Left ventricle myocardium inferior (tissue), 1 donor: Measurements from ENCODE around the gene NID1. TPM values are rescaled to one million over a fixed set of nuclear protein-coding genes. Genes with fewer than 3 reads are reported as not detected.

Experiments used
- DNase-seq: peaks from one replicate; pipeline ENCODE4 v3.0.0-alpha.2; 2020
- H3K27ac ChIP-seq: fragments of 200-600 bp; replicated peaks from 2 replicates; pipeline ENCODE4 v1.8.0; 2021
- H3K27me3 ChIP-seq: fragments of 200-600 bp; 2 replicates; pipeline ENCODE4 v1.8.0; 2021; ENCODE audit warnings: low read depth
- H3K36me3 ChIP-seq: fragments of 200-600 bp; 2 replicates; pipeline ENCODE4 v1.8.0; 2021
- H3K4me1 ChIP-seq: fragments of 200-600 bp; 2 replicates; pipeline ENCODE4 v1.8.0; 2021
- H3K4me3 ChIP-seq: fragments of 200-600 bp; 2 replicates; pipeline ENCODE4 v1.8.0; 2021; ENCODE audit warnings: mild to moderate bottlenecking, moderate library complexity
- H3K9me3 ChIP-seq: fragments of 200-600 bp; replicated peaks from 2 replicates; pipeline ENCODE4 v1.8.0; 2021
- CTCF ChIP-seq: fragments of 200-600 bp; IDR thresholded peaks from 2 replicates; pipeline ENCODE4 v1.8.0; 2021; ENCODE audit warnings: antibody characterized with exemption, mild to moderate bottlenecking, borderline replicate concordance
- intact Hi-C: fragments of 100-400 bp; cut with micrococcal nuclease; formaldehyde crosslinking; loops from one replicate; pipeline ENCODE4 v1.11.0; 2022
- total RNA-seq: library from RNA; stranded (reverse); fragmentation: NEBNext Ultra II Directional; extraction: Animal tissue kit (Norgen Biotek cat#: 25700); gene quantifications from one replicate; pipeline ENCODE4 v1.2.1, GENCODE V29; 2021
- donor health status: DM: no; HTN: yes; CAD: no; lungs with severe emphysema.

Gene NID1
- total RNA-seq, 1 donor from 2014 or later = 40.4 TPM

GRCh38 chr1:235992868-235993267 lies 72.0 kb downstream of the NID1 start:
- peaks cover 10% of the 10 kb centered on the region for H3K9me3 ChIP-seq
- no peaks in the 10 kb centered on the region for H3K4me1 ChIP-seq
- intact Hi-C loops = no loop called here
- H3K4me3 ChIP-seq = no peak overlapping the region
- no peak for DNase-seq
- H3K27ac ChIP-seq = no peak overlapping the region
- no peak for TF ChIP-seq CTCF
- no peaks in the 10 kb centered on the region for H3K27me3 ChIP-seq
- peaks cover 100% of the 10 kb centered on the region for H3K36me3 ChIP-seq

DNA sequence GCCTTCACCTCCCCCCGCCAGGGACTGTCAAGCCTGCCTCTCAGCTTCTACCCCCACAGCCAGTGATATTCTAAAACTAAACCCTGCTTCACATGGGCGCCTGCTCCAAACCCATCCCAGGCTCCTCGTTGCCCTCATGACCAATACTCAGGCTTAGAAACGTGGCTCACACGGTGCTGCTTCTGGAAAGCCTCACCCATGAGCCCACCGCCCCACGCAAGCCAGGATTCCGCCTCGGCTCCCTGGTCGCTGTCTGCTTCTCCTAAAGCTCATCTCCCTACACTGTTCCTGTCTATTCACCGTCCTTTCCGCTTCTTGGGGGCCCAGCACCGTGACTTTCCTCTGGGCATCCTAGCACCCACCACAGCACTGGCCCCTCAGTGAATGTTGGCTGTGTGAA lies 72.5 kb downstream of the NID1 start:
- no peak for TF ChIP-seq CTCF
- Histone ChIP-seq H3K9me3 (peaks cover 10% of the 10 kb centered on the region), H3K27ac (no peak overlapping the region), H3K36me3 (peaks cover 100% of the 10 kb centered on the region), H3K27me3 (no peaks in the 10 kb centered on the region), H3K4me3 (no peak overlapping the region), H3K4me1 (no peaks in the 10 kb centered on the region)
- intact Hi-C loops = no loop called here
- DNase-seq = no peak

GRCh38 chr1:235990330-235990795 lies 74.5 kb downstream of the NID1 start:
- Histone ChIP-seq H3K27me3 (no peaks in the 10 kb centered on the region), H3K4me3 (no peak overlapping the region), H3K9me3 (peaks cover 10% of the 10 kb centered on the region), H3K4me1 (peaks cover 5% of the 10 kb centered on the region), H3K36me3 (peaks cover 97% of the 10 kb centered on the region), H3K27ac (peak overlapping the region; percentile 11)
- intact Hi-C loops = no loop called here
- TF ChIP-seq CTCF = no peak
- DNase-seq = no peak

DNA sequence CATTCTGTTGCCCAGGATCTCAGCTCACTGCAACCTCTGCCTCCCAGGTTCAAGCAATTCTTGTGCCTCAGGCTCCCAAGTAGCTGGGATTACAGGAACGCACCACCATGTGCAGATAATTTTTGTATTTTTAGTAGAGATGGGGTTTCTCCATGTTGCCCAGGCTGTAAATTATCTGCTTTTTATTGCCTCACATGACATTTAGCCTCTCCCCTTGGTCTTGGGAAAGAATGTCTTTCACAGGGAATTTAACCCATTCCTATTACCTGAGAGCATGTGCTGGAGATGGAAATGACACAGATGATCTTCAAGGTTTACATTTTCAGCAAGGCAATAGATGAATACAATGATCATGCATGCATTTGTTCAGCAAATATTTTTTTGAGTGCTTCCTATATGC lies 75.8 kb downstream of the NID1 start:
- Histone ChIP-seq H3K4me3 (no peak overlapping the region), H3K27ac (peak overlapping the region; percentile 15), H3K9me3 (peaks cover 10% of the 10 kb centered on the region), H3K4me1 (peaks cover 18% of the 10 kb centered on the region), H3K36me3 (peaks cover 97% of the 10 kb centered on the region), H3K27me3 (no peaks in the 10 kb centered on the region)
- TF ChIP-seq CTCF = no peak
- intact Hi-C loops = loop anchor here (10.0 kb wide), 1 partner anchor 46 kb away; no protein-coding TSS in a partner anchor
- DNase-seq = no peak

DNA sequence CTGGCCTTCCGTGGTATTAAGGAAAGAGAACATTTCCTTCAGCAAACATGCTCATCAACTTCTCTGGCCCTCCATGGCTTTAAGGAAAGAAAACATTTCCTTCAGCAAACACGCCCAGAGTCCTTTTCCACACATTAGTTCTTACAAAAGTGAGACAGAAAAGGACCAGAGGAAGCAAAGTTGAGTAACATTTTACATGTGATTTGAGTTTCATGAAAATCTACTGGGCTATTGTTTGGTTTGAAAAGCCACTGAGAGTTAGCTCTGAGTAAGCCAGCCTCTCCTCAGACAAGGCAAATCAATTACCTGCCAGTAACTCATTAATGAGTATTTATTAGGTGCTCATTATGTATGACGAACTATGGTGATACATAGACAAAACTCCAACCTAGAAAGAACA lies 78.0 kb downstream of the NID1 start:
- DNase-seq = no peak
- Histone ChIP-seq H3K4me3 (no peak overlapping the region), H3K27me3 (no peaks in the 10 kb centered on the region), H3K36me3 (peaks cover 93% of the 10 kb centered on the region), H3K9me3 (peaks cover 10% of the 10 kb centered on the region), H3K27ac (peak overlapping the region; percentile 70), H3K4me1 (peaks cover 39% of the 10 kb centered on the region)
- TF ChIP-seq CTCF = no peak
- intact Hi-C loops = loop anchor here (10.0 kb wide), 1 partner anchor 48 kb away; no protein-coding TSS in a partner anchor
